ENCODE measurements around the gene NRXN3. TPM values are rescaled to one million over a fixed set of nuclear protein-coding genes. Genes with fewer than 3 reads are reported as not detected.

The NRXN3 gene
- total RNA-seq, 3 donors from 2014 or later = 2.1 to 27.3 (median 2.6) TPM

DNA sequence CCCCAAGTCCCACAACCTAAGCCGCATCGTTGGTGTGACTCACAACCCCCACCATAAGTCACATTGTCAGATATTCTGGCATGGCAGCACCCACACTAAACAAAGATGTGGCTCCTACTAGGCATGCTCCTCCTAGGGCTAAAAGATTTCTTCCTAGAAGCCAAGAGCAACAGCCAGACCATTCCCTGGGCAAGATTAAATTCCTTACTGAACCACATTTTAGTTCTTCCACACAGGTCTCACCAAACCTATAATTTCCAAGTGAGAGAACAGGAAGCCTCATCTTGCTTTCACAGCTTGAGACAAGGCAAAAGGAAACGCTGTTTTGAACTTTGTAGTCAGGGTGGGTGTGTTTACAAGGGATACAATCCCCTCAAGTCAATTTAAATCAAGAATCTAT lies 1408.3 kb downstream of the NRXN3 start:
- H3K4me1 ChIP-seq (ENCODE audit: low read depth) = no peaks in the 10 kb centered on the region
- ATAC-seq (no peak), DNase-seq (no peak)
- intact Hi-C loops (cut with DNase I, micrococcal nuclease) = no loop called here
- H3K4me3 ChIP-seq = no peak overlapping the region
- TF ChIP-seq, protein P1, sequence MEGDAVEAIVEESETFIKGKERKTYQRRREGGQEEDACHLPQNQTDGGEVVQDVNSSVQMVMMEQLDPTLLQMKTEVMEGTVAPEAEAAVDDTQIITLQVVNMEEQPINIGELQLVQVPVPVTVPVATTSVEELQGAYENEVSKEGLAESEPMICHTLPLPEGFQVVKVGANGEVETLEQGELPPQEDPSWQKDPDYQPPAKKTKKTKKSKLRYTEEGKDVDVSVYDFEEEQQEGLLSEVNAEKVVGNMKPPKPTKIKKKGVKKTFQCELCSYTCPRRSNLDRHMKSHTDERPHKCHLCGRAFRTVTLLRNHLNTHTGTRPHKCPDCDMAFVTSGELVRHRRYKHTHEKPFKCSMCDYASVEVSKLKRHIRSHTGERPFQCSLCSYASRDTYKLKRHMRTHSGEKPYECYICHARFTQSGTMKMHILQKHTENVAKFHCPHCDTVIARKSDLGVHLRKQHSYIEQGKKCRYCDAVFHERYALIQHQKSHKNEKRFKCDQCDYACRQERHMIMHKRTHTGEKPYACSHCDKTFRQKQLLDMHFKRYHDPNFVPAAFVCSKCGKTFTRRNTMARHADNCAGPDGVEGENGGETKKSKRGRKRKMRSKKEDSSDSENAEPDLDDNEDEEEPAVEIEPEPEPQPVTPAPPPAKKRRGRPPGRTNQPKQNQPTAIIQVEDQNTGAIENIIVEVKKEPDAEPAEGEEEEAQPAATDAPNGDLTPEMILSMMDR (IDR thresholded peaks at IDR 0.05) = no peak
- H3K9me3 ChIP-seq = no peaks in the 10 kb centered on the region
- no peaks in the 10 kb centered on the region for H3K36me3 ChIP-seq (ENCODE audit: low read depth)

DNA sequence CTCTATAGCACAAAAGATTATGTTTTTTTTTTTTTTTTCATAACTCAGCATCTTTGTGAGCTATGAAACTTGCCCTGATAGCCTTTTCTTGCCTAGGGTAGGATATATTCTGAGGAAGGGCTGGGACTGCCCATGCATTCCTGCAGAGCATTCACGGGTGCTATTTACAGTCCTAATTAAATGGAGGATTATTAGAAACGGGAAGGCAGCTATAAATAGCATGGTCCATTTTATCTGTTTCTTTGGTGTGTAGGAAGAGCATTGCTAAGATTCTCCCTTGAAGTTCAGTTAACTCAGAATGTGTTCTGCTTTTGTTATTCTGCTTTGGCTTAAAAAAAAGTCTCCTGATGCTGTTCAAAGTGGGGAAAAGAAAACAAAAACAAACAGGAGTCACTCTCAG lies 1410.2 kb downstream of the NRXN3 start:
- TF ChIP-seq, protein P1 (IDR thresholded peaks at IDR 0.05) = no peak
- ATAC-seq (no peak), DNase-seq (no peak)
- no peaks in the 10 kb centered on the region for H3K36me3 ChIP-seq (ENCODE audit: low read depth)
- H3K4me3 ChIP-seq = no peak overlapping the region
- H3K4me1 ChIP-seq (ENCODE audit: low read depth) = no peaks in the 10 kb centered on the region
- intact Hi-C loops (cut with DNase I, micrococcal nuclease) = no loop called here
- no peaks in the 10 kb centered on the region for H3K9me3 ChIP-seq

DNA sequence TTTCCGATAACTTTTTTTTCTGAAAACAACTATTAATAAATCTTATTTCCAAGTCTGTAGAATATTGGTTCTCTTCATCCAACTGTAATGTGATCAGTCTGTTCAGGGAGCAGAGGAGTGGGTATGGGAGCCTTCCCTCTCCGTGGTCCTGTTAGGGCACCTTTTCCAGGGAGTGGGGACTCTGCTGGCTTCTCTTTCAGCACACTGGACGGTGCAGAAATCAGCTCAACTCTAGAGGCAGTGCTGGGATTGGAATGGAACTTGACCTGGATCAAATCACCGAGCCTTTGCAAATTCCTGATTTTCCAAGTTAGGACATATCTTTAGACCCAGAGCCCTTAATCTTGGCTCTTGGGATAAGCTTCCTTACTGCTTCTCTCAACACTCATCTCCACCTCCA lies 1410.7 kb downstream of the NRXN3 start:
- no peaks in the 10 kb centered on the region for H3K9me3 ChIP-seq
- TF ChIP-seq, protein P1 (IDR thresholded peaks at IDR 0.05) = no peak
- DNase-seq (no peak), ATAC-seq (no peak)
- H3K36me3 ChIP-seq (ENCODE audit: low read depth) = no peaks in the 10 kb centered on the region
- H3K4me3 ChIP-seq = no peak overlapping the region
- intact Hi-C loops (cut with DNase I, micrococcal nuclease) = no loop called here
- no peaks in the 10 kb centered on the region for H3K4me1 ChIP-seq (ENCODE audit: low read depth)

DNA sequence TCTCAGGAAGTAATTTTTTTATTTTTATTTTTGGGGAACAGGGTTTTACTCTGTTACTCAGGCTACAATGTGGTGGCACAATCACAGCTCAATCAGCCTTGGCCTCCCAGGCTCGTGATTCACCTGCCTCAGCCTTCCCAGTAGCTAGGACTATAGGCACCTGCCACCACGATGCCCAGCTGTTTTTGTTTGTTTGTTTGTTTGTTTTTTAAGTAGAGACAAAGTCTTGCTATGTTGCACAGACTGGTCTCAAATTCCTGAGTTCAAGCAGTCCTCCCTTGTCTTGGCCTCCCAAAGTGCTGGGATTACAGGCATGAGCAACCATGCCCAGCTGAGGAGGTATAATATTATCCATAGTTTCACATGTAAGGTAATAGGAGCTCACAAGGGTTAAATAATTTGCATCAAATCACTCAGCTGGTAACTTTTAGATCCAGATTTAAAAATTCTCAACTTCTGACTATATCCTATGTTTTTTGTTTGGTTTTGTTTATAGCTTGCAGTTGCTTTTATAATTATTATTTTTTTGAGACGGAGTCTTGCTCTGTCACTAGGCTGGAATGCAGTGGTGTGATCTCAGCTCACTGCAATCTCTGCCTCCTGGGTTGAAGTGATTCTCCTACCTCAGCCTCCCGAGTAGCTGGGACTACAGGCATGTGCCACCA lies 1411.9 kb downstream of the NRXN3 start:
- TF ChIP-seq, protein P1 (IDR thresholded peaks at IDR 0.05) = no peak
- no peak for ATAC-seq
- no peaks in the 10 kb centered on the region for H3K4me1 ChIP-seq (ENCODE audit: low read depth)
- no peaks in the 10 kb centered on the region for H3K9me3 ChIP-seq
- no peaks in the 10 kb centered on the region for H3K36me3 ChIP-seq (ENCODE audit: low read depth)
- no peak for DNase-seq
- intact Hi-C loops (cut with DNase I, micrococcal nuclease) = no loop called here
- H3K4me3 ChIP-seq = no peak overlapping the region

DNA sequence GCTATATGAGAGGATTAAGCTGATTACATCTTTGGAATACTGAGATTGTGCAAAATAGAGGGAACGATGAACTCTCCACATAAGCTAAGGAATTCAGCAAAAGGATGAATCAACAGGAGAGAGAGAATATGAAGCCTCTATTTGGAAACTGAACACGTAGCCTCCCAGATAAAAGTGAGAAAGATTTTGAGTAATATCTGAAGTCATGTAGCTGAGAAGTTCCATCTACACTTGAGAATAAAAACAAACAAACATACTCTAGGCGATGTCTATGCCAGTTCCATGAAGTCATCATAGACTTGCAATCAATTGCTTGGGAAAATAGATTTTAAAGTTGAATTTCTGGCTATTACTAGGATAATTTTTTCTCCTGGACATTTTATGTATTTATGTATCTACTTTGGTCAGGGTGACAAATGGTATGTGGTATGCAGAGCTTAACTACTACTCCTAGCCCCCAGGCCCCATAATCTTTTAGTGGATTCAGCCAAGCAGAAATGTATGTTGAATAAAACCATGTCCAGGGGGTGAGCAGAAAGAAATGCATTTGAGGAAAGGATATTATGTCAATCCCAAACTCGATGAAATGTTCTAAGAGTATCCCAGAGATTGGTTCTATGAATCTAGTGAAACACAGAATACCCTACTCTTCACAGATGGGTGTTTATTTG lies 1413.7 kb downstream of the NRXN3 start:
- intact Hi-C loops (cut with DNase I, micrococcal nuclease) = no loop called here
- H3K4me3 ChIP-seq = no peak overlapping the region
- H3K4me1 ChIP-seq (ENCODE audit: low read depth) = no peaks in the 10 kb centered on the region
- no peaks in the 10 kb centered on the region for H3K9me3 ChIP-seq
- TF ChIP-seq, protein P1 (IDR thresholded peaks at IDR 0.05) = no peak
- ATAC-seq = no peak
- DNase-seq = no peak
- H3K36me3 ChIP-seq (ENCODE audit: low read depth) = no peaks in the 10 kb centered on the region
